LNCaP clone FGC (cell line): ENCODE results near the gene GRIA4.

Experiments used
- DNase-seq: peaks from one replicate; pipeline ENCODE4 v3.0.0-alpha.2; 2011; ENCODE audit warnings: low read depth
- H3K4me3 ChIP-seq: 2 replicates; pipeline ENCODE4 v1.5.1; 2011; ENCODE audit warnings: mild to moderate bottlenecking, low read depth, low read length, control low read depth
- TF ChIP-seq, protein P1 (sequence below): IDR thresholded peaks from 2 replicates; pipeline ENCODE4 v1.5.1; 2012; ENCODE audit warnings: mild to moderate bottlenecking; ENCODE audit not compliant: control insufficient read depth, insufficient read depth; ENCODE audit errors: extremely low read depth

GRIA4 gene

DNA sequence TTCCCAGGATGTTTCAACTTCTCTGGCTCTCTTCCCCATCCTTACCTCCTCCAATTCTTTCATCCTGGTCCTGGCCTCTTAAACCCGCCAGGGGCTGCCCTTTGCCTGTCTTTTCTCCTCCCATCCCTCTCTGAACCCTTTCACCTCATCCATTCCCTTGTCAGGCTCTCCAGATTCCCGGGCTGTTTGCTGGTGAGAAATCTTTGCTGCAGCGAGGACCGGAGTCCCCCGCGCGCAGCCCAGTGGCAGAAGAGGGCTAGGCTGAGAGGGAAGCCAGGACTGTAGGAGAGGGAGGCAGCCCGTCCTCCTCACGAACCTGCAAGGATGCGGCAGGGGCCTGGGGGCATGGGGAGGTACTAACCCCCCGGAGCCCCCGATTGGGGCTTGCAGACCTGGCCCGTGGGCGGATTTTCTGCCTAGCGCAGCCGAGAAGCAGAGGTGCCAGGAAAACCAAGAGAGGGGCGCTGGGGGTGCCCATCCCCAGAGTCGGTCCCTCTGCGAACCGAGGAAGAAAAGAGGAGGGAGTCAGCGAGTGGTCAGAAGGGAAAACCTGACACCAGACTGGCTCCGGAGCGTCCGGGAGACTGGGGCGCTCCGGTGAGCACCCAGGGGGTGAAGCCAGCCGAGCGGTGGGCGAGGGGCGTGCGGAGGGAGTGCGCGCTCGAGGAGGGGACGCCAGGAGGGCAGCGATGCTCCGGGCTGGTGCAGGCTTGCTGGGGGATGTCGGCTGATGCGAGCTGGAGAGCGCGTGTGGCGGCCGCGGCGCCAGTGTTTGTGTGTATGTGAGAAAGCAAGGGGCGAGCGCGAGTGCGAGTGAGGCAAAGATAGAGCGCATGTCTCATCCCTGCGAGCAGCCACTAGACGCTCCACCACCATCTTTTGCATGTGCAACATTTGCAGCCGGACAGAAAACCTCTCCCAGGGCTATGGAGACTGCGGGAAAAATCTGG, at the start of gene GRIA4:
TSS of gene GRIA4 (plus strand) at position 242 of the 950 bp plus-strand sequence. CDS start 925 bp downstream, outside the sequence.
- H3K4me3 ChIP-seq = no peak within 1 kb of the TSS
- no peak for DNase-seq

DNA sequence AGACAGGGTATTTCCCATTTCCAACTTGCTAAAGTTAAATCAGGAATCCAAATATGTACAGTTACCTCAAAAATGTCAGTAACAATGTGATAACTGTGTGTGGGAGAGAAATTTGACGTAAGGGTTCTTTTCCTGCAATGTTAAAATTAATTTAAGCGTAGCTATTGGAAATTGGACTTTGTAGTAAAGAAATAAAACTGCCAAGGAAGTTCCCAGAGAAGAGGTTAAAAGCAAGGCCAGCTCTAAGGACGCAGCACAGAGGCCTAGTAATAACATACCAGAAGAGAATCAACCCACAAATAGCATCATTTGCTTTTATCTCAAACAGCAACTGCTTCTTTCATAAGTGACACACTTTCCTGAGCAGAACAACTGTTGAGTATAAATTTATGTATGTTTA, 36.8 kb upstream of the GRIA4 start:
- no peak overlapping the region for H3K4me3 ChIP-seq
- DNase-seq = no peak
- TF ChIP-seq, protein P1, sequence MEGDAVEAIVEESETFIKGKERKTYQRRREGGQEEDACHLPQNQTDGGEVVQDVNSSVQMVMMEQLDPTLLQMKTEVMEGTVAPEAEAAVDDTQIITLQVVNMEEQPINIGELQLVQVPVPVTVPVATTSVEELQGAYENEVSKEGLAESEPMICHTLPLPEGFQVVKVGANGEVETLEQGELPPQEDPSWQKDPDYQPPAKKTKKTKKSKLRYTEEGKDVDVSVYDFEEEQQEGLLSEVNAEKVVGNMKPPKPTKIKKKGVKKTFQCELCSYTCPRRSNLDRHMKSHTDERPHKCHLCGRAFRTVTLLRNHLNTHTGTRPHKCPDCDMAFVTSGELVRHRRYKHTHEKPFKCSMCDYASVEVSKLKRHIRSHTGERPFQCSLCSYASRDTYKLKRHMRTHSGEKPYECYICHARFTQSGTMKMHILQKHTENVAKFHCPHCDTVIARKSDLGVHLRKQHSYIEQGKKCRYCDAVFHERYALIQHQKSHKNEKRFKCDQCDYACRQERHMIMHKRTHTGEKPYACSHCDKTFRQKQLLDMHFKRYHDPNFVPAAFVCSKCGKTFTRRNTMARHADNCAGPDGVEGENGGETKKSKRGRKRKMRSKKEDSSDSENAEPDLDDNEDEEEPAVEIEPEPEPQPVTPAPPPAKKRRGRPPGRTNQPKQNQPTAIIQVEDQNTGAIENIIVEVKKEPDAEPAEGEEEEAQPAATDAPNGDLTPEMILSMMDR = no peak

More for the DNA sequence above, at the start of gene GRIA4:
- TF ChIP-seq, protein P1 = no peak

DNA sequence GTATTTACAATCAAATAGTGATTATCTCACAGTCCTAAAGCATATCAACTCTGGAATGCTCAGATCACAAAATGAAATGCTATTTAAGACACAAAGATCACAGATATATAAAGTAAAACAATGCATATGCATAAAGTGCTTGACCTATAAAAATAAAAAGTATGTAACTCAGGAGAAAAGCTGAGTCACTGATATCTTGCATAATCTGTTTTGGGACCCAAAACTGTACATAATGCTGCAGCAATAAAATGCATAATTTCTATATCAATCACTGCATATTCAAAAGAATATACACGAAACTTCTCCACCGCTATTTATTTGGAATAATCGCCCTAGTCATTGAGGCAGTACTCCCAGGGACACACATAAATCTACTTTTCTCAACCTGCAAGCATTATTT, 34.9 kb upstream of the GRIA4 start:
- DNase-seq = no peak
- TF ChIP-seq, protein P1 = no peak
- no peak overlapping the region for H3K4me3 ChIP-seq

DNA sequence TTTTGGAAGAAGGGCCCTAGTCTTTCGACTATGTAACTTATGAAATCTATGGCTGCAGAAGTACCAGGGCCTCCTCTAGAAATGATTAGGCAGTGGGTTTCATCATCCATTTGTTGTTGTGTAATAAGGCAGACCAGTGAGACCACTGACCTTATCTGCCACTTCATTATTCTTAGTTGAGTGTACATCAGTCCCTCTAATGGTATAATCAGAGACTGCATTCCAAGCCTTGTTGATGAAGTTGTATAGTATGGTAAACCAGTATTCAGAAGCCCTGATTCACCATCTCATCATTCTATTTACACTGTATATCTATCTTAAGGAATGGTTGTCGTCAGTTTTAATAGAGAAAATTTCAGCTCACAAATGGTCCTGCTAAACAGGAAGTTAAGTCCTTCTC, 32.2 kb upstream of the GRIA4 start:
- no peak overlapping the region for H3K4me3 ChIP-seq
- DNase-seq = no peak
- TF ChIP-seq, protein P1 = no peak

DNA sequence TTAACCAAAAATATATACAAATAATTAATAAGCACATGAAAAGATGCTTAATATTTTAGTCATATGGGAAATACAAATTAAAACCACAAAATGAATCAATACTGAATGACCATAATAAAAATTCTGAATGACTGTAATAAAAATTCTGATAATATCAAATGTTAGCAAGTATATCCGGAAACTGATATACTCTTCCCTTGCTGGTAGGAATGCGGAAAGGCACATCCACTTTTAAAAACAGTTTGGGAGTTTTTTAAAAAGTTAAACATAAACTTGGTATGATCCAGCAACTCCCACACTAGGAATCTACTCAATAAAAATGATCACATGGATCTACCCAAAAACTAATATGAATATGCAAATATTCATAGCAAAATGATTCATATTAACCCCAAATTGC, 30.8 kb upstream of the GRIA4 start:
- no peak overlapping the region for H3K4me3 ChIP-seq
- DNase-seq = no peak
- TF ChIP-seq, protein P1 = no peak

DNA sequence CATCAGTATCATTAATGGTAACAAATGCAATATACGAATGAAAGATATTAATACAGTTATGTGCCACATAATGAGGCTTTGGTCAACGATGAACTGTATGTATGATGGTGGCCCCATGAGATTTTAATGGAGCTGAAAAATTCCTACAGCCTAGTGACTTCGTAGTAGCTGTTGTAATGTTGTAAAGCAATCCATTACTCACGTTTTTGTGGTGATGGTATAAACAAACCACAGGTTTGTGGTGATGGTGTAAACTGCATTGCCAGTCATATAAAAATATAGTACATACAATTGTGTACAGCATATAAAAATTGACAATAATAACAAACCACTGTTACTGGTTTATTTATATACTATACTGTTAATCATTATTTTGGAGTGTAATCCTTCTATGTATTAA, 27.4 kb upstream of the GRIA4 start:
- no peak overlapping the region for H3K4me3 ChIP-seq
- TF ChIP-seq, protein P1 = no peak
- DNase-seq = no peak

DNA sequence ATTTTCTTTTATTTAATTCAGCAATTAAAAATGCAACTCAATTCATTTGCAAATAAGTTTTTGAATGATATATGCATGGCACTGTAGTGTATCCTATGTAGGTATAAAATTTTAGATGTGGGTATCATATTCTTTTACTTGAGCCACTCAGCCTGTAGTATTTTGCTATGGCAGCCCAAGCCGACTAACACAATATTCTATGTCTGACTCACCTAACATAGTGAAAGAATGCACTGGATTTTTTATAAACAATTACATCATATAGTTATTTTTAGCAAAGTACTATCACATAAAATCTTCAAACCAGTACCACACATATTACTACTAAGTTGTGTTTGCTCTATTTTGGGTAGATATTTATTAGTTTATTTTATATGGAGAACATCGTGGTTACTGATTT, 21.9 kb upstream of the GRIA4 start:
- TF ChIP-seq, protein P1 = no peak
- no peak overlapping the region for H3K4me3 ChIP-seq
- no peak for DNase-seq
